ENCODE measurements around the gene SF3B2.

Gene SF3B2

DNA sequence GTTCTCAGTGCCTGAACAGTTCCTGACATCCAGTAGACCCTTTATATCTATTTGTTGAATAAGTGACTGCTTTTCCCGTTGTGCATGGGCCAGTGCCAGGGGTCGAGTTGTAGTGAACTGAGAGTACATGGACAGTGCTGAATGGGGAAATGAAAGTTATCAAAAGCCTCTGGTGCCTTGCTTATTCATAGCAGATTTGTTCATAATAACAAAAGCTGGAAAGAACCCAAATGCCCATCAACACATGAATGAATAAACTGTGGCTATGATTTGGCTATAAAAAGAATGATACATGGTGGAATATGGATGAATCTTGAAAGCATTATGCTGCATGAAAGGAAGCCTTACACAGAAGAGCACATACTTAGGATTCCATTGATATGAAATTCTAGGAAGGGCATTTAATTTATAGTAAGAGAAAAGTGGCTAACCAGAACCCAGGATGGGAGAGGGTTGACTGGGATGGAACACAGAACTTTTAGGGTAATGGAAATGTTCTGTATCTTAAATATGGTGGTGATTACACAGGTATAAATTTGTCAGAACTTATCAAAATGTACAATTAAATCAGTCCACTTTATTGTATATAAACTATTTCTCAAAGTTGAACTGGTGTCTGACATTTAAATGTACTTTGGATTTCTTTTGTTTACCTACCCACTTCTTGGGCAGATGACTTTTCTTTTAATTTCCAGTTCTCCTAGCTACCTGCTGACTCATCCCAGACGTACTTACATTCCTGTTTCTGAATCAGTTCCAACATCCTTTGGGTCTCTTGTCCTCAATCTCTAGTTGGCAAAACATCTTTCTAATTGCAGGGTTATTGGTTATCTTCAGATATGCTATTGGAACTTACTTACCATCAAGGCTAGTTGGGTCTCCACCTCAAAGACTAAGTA, 60.7 kb downstream of the SF3B2 start:
- TF ChIP-seq TAF1 (IDR thresholded peaks at IDR 0.05; ENCODE audit: borderline replicate concordance, insufficient read depth, low read length) (no peak), SIN3A (IDR thresholded peaks at IDR 0.05; ENCODE audit: borderline replicate concordance, insufficient read depth, low read length) (no peak), FOXP2 (optimal IDR thresholded peaks at IDR 0.05; ENCODE audit: borderline replicate concordance, extremely low read depth, extremely low read length, insufficient read depth) (no peak), POLR2AphosphoS5 (IDR thresholded peaks at IDR 0.05; ENCODE audit: low read depth, low read length) (no peak)
- TF ChIP-seq, protein P1, sequence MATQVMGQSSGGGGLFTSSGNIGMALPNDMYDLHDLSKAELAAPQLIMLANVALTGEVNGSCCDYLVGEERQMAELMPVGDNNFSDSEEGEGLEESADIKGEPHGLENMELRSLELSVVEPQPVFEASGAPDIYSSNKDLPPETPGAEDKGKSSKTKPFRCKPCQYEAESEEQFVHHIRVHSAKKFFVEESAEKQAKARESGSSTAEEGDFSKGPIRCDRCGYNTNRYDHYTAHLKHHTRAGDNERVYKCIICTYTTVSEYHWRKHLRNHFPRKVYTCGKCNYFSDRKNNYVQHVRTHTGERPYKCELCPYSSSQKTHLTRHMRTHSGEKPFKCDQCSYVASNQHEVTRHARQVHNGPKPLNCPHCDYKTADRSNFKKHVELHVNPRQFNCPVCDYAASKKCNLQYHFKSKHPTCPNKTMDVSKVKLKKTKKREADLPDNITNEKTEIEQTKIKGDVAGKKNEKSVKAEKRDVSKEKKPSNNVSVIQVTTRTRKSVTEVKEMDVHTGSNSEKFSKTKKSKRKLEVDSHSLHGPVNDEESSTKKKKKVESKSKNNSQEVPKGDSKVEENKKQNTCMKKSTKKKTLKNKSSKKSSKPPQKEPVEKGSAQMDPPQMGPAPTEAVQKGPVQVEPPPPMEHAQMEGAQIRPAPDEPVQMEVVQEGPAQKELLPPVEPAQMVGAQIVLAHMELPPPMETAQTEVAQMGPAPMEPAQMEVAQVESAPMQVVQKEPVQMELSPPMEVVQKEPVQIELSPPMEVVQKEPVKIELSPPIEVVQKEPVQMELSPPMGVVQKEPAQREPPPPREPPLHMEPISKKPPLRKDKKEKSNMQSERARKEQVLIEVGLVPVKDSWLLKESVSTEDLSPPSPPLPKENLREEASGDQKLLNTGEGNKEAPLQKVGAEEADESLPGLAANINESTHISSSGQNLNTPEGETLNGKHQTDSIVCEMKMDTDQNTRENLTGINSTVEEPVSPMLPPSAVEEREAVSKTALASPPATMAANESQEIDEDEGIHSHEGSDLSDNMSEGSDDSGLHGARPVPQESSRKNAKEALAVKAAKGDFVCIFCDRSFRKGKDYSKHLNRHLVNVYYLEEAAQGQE (IDR thresholded peaks at IDR 0.05; ENCODE audit: insufficient read depth in 1 of 2, low read depth in 2 of 2, low read length in 2 of 2): no peak

DNA sequence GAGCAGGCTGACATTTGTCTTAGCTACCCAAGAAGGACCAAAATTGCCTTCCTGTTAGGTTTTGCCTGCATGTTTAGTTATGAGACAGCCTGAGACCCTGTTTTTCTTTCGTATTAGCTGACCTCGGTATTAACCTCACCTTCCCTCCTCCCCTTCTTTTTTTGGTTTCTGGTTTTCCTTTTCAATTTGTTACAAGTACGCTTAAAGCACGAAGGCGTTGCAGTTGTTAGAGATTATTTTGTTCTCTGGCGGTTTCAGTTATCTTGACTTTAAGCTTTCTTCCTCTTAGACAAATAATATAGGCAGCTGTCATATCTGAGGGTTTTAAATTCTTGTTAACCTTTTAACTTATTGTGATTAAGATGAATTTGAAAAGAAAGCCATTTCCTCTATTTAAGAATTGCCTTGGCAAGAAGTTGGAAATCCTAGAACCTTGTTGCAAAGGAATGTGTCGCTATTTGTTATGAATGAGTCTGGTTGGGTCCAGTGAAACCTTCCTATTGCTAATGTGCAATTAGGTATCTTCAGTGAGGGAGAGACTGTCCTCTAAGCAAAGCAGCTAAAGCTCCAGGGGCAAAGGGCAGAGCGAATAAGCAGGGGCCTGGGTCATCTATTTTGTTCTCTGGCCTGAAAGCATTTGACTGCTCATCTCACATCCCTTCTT, 63.6 kb downstream of the SF3B2 start:
- TF ChIP-seq POLR2AphosphoS5 (IDR thresholded peaks at IDR 0.05; ENCODE audit: low read depth, low read length) (no peak), SIN3A (IDR thresholded peaks at IDR 0.05; ENCODE audit: borderline replicate concordance, insufficient read depth, low read length) (no peak), FOXP2 (optimal IDR thresholded peaks at IDR 0.05; ENCODE audit: borderline replicate concordance, extremely low read depth, extremely low read length, insufficient read depth) (no peak), TAF1 (IDR thresholded peaks at IDR 0.05; ENCODE audit: borderline replicate concordance, insufficient read depth, low read length) (no peak)
- TF ChIP-seq, protein P1 (IDR thresholded peaks at IDR 0.05; ENCODE audit: insufficient read depth in 1 of 2, low read depth in 2 of 2, low read length in 2 of 2): no peak

DNA sequence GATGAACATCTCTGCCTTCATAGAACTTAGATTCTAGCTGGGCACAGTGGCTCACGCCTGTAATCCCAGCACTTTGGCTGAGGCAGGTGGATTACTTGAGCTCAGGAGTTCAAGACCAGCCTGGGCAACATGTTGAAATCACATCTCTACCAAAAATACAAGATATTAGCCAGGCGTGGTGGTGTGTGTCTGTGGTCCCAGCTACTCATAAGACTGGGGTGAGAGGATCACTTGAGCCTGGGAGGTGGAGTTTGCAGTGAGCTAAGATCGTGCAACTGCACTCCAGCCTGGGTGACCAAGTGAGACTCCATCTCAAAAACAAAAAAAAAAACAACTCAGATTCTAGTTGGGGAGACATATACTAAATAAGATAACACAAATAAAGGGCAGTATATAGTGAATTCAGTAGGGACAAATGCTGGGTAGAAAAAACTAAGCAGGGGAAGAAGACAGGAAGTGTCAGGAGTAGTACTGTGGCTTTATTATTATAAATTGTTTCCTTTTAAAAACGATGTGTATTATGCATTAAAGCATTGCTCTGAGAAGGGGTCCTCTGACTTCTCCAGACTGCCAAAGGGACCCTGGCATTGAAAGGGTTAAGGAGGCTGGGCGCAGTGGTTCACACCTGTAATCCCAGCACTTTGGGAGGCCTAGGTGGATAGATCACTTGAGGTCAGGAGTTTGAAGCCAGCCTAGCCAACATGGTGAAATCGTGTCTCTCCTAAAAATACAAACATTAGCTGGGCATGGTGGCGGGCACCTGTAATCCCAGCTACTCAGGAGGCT, 64.6 kb downstream of the SF3B2 start:
- no peak for TF ChIP-seq TAF1 (IDR thresholded peaks at IDR 0.05; ENCODE audit: borderline replicate concordance, insufficient read depth, low read length)
- TF ChIP-seq SIN3A (IDR thresholded peaks at IDR 0.05; ENCODE audit: borderline replicate concordance, insufficient read depth, low read length): no peak
- no peak for TF ChIP-seq POLR2AphosphoS5 (IDR thresholded peaks at IDR 0.05; ENCODE audit: low read depth, low read length)
- TF ChIP-seq, protein P1 (IDR thresholded peaks at IDR 0.05; ENCODE audit: insufficient read depth in 1 of 2, low read depth in 2 of 2, low read length in 2 of 2): no peak
- TF ChIP-seq FOXP2 (optimal IDR thresholded peaks at IDR 0.05; ENCODE audit: borderline replicate concordance, extremely low read depth, extremely low read length, insufficient read depth): no peak

DNA sequence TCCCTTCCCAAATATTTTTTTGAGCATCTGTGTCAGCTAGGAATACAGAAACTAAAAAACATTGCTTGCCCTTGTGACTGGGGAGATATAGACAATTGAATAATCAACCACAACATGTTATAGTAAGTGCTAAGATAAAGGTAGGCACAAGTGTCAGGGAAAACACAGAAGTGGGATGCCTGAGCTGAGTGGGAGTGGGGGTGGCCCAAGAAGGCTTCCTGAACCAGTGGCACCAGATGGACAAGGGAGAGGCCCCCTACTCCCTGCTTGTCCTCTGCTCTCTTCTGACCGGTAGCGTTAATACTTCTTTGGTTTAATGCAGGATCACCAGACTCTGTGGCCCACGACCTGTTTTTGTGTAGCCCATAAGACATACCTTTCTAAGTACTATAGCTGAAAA, 66.7 kb downstream of the SF3B2 start:
- TF ChIP-seq SIN3A (IDR thresholded peaks at IDR 0.05; ENCODE audit: borderline replicate concordance, insufficient read depth, low read length) (no peak), POLR2AphosphoS5 (IDR thresholded peaks at IDR 0.05; ENCODE audit: low read depth, low read length) (no peak), FOXP2 (optimal IDR thresholded peaks at IDR 0.05; ENCODE audit: borderline replicate concordance, extremely low read depth, extremely low read length, insufficient read depth) (no peak), TAF1 (IDR thresholded peaks at IDR 0.05; ENCODE audit: borderline replicate concordance, insufficient read depth, low read length) (no peak)

Data from PFSK-1 (cell line).